Epithelial cell of prostate (primary cell): ENCODE results near the gene CNTNAP5.

ENCODE experiments used
- DNase-seq: peaks from one replicate; pipeline ENCODE4 v3.0.0-alpha.2; 2011; ENCODE audit warnings: low read depth, low spot score
- H3K27ac ChIP-seq: fragments of 450-650 bp; 2 replicates; pipeline ENCODE4 v1.5.1; 2017; ENCODE audit warnings: mild to moderate bottlenecking

Gene CNTNAP5

GRCh38 chr2:124708661-124709060 is 683.6 kb downstream of the CNTNAP5 start:
- H3K27ac ChIP-seq = no peak overlapping the region
- DNase-seq = no peak

GRCh38 chr2:124713969-124714368 is 688.9 kb downstream of the CNTNAP5 start:
- DNase-seq = no peak
- no peak overlapping the region for H3K27ac ChIP-seq

GRCh38 chr2:124725187-124725586 is 700.1 kb downstream of the CNTNAP5 start:
- H3K27ac ChIP-seq = no peak overlapping the region

GRCh38 chr2:124740636-124741035 is 715.5 kb downstream of the CNTNAP5 start:
- H3K27ac ChIP-seq = no peak overlapping the region
- no peak for DNase-seq

More at GRCh38 chr2:124725187-124725586, 700.1 kb downstream of the CNTNAP5 start:
- DNase-seq = no peak

GRCh38 chr2:124753842-124754241 is 728.8 kb downstream of the CNTNAP5 start:
- no peak overlapping the region for H3K27ac ChIP-seq
- DNase-seq = no peak

- no peak overlapping the region for H3K27ac ChIP-seq
- no peak for DNase-seq
These were observed 730.3 kb downstream of the CNTNAP5 start for GRCh38 chr2:124755386-124755785.

- no peak for DNase-seq
- H3K27ac ChIP-seq = no peak overlapping the region
These were observed 731.0 kb downstream of the CNTNAP5 start for GRCh38 chr2:124756048-124756447.

GRCh38 chr2:124762388-124762787 is 737.3 kb downstream of the CNTNAP5 start:
- H3K27ac ChIP-seq = no peak overlapping the region
- DNase-seq = no peak

- DNase-seq = no peak
These were observed 738.5 kb downstream of the CNTNAP5 start for GRCh38 chr2:124763611-124764010.

GRCh38 chr2:124774781-124775180 is 749.7 kb downstream of the CNTNAP5 start:
- no peak overlapping the region for H3K27ac ChIP-seq
- DNase-seq = no peak

More at GRCh38 chr2:124763611-124764010, 738.5 kb downstream of the CNTNAP5 start:
- no peak overlapping the region for H3K27ac ChIP-seq

GRCh38 chr2:124776332-124776731 is 751.2 kb downstream of the CNTNAP5 start:
- no peak overlapping the region for H3K27ac ChIP-seq
- no peak for DNase-seq

- DNase-seq = no peak
- H3K27ac ChIP-seq = no peak overlapping the region
These were observed 753.0 kb downstream of the CNTNAP5 start for GRCh38 chr2:124778076-124778475.

GRCh38 chr2:124796647-124797046 is 771.6 kb downstream of the CNTNAP5 start:
- DNase-seq = no peak
- H3K27ac ChIP-seq = no peak overlapping the region

- DNase-seq = no peak
- H3K27ac ChIP-seq = no peak overlapping the region
These were observed 772.0 kb downstream of the CNTNAP5 start for GRCh38 chr2:124797049-124797448.

GRCh38 chr2:124798551-124798950 is 773.5 kb downstream of the CNTNAP5 start:
- no peak for DNase-seq
- no peak overlapping the region for H3K27ac ChIP-seq

GRCh38 chr2:124804014-124804940 is 779.2 kb downstream of the CNTNAP5 start:
- no peak for DNase-seq
- no peak overlapping the region for H3K27ac ChIP-seq

GRCh38 chr2:124805060-124805459 is 780.0 kb downstream of the CNTNAP5 start:
- no peak overlapping the region for H3K27ac ChIP-seq
- no peak for DNase-seq

GRCh38 chr2:124810132-124810531 is 785.0 kb downstream of the CNTNAP5 start:
- no peak for DNase-seq
- no peak overlapping the region for H3K27ac ChIP-seq

- no peak overlapping the region for H3K27ac ChIP-seq
- DNase-seq = no peak
These were observed 790.1 kb downstream of the CNTNAP5 start for GRCh38 chr2:124814968-124815745.

GRCh38 chr2:124816007-124816406 is 790.9 kb downstream of the CNTNAP5 start:
- no peak overlapping the region for H3K27ac ChIP-seq
- DNase-seq = no peak

GRCh38 chr2:124822516-124822915 is 797.4 kb downstream of the CNTNAP5 start:
- DNase-seq = no peak
- no peak overlapping the region for H3K27ac ChIP-seq
